Measurements from ENCODE around the gene DEDD. TPM values are rescaled to one million over a fixed set of nuclear protein-coding genes. Genes with fewer than 3 reads are reported as not detected.

The DEDD gene
- total RNA-seq, 2 experiments from 2014 or later: 35.5 to 36.6 TPM

DNA sequence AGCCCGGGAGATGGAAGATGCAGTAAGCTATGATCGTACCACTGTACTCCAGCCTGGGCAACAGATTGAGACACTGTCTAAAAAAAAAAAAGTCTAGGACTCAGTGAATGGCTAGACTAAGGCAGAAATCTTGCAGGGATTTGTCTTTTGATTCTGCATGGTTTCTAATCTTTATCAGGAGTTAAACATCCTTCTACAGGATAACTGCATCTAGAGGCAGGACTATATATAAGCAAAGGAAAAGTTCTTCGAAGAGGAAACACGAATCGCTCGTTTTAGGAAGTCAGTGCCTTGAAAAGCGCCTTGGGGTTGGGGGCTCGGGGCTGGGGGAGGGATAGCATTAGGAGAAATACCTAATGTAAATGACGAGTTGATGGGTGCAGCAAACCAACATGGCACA, 20.7 kb upstream of the DEDD start:
- peak overlapping the region; percentile 97 for H3K4me3 ChIP-seq (ENCODE audit: low read length)
- ChIA-PET POLR2A (interaction anchor here (0.7 to 4.1 kb wide), 24 partner anchors 12 to 891 kb away, joined by 3 to 37 read pairs (median 5); partner anchors contain the start of genes ARHGAP30, B4GALT3, DCAF8 and DEDD), CTCF (interaction anchor here (1.3 to 2.8 kb wide), 4 partner anchors 13 to 112 kb away, joined by 3 to 12 read pairs (median 8); partner anchors contain the start of genes NDUFS2, PPOX and TOMM40L)
- no peaks in the 10 kb centered on the region for H3K9me3 ChIP-seq (ENCODE audit: control insufficient read depth in 1 of 2, insufficient read depth in 1 of 2, low read length in 2 of 2)
- peak overlapping the region; percentile 96 to 99 for H3K27ac ChIP-seq (ENCODE audit: low read depth in 1 of 2, low read length in 2 of 2)
- Mint-ChIP-seq H3K4me1 (ENCODE audit: low read depth) (peaks cover 35% of the 10 kb centered on the region), H3K27me3 (no peaks in the 10 kb centered on the region), H3K36me3 (ENCODE audit: low read depth) (peaks cover 34% of the 10 kb centered on the region), H3K9me3 (no peaks in the 10 kb centered on the region), H3K27ac (peak overlapping the region; percentile 99), H3K4me3 (peak overlapping the region; percentile 82)
- intact Hi-C loops (cut with DNase I, micrococcal nuclease): loop anchor here (1.0 to 10.0 kb wide), 4 partner anchors 21 to 808 kb away; partner anchors contain the start of genes DEDD (in 2 of the 2), NIT1 (in 2 of the 2), PFDN2 (in 2 of the 2) and COPA (in 1 of the 2)
- no peak for DNase-seq
- no peaks in the 10 kb centered on the region for H3K27me3 ChIP-seq (ENCODE audit: control insufficient read depth in 1 of 2, insufficient read depth in 2 of 2, low read length in 2 of 2)
- peaks cover 15% of the 10 kb centered on the region for H3K4me1 ChIP-seq (ENCODE audit: insufficient read depth, low read length)
- TF ChIP-seq, protein P1, sequence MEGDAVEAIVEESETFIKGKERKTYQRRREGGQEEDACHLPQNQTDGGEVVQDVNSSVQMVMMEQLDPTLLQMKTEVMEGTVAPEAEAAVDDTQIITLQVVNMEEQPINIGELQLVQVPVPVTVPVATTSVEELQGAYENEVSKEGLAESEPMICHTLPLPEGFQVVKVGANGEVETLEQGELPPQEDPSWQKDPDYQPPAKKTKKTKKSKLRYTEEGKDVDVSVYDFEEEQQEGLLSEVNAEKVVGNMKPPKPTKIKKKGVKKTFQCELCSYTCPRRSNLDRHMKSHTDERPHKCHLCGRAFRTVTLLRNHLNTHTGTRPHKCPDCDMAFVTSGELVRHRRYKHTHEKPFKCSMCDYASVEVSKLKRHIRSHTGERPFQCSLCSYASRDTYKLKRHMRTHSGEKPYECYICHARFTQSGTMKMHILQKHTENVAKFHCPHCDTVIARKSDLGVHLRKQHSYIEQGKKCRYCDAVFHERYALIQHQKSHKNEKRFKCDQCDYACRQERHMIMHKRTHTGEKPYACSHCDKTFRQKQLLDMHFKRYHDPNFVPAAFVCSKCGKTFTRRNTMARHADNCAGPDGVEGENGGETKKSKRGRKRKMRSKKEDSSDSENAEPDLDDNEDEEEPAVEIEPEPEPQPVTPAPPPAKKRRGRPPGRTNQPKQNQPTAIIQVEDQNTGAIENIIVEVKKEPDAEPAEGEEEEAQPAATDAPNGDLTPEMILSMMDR (IDR thresholded peaks at IDR 0.05): no peak
- H3K36me3 ChIP-seq (ENCODE audit: insufficient read depth, low read length): peaks cover 10% of the 10 kb centered on the region
- ATAC-seq (ENCODE audit: poor library complexity): no peak

DNA sequence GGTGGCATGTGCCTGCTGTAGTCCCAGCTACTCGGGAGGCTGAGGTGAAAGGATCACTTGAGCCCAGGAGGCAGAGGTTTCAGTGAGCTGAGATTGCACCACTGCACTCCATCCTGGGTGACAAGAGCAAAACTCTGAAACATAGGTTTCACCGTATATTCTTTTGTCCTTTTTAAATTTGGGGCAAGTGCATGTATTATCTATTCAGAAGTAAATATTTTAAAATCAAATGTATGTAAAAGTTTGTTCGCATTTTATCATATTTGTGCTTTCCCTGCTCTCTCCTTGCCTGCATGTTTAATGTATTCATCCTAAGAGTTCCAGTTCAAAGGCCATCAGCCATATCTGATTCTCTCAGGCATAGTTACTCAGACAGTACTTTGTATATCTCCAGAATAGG, 13.4 kb upstream of the DEDD start:
- Histone ChIP-seq H3K9me3 (ENCODE audit: control insufficient read depth in 1 of 2, insufficient read depth in 1 of 2, low read length in 2 of 2) (no peaks in the 10 kb centered on the region), H3K4me3 (ENCODE audit: low read length) (no peak overlapping the region), H3K36me3 (ENCODE audit: insufficient read depth, low read length) (no peaks in the 10 kb centered on the region), H3K27me3 (ENCODE audit: control insufficient read depth in 1 of 2, insufficient read depth in 2 of 2, low read length in 2 of 2) (no peaks in the 10 kb centered on the region), H3K4me1 (ENCODE audit: insufficient read depth, low read length) (no peaks in the 10 kb centered on the region), H3K27ac (ENCODE audit: low read depth in 1 of 2, low read length in 2 of 2) (no peak overlapping the region)
- intact Hi-C loops (cut with DNase I, micrococcal nuclease): loop anchor here in 1 of 2 experiments (10.0 kb wide), 1 partner anchor 651 kb away; no protein-coding TSS in a partner anchor
- ChIA-PET CTCF (no interaction called here), POLR2A (no interaction called here)
- Mint-ChIP-seq H3K4me3 (no peak overlapping the region), H3K27ac (no peak overlapping the region), H3K9me3 (no peaks in the 10 kb centered on the region), H3K36me3 (ENCODE audit: low read depth) (no peaks in the 10 kb centered on the region), H3K27me3 (no peaks in the 10 kb centered on the region), H3K4me1 (ENCODE audit: low read depth) (no peaks in the 10 kb centered on the region)
- TF ChIP-seq, protein P1 (IDR thresholded peaks at IDR 0.05): no peak
- no peak for ATAC-seq (ENCODE audit: poor library complexity)
- no peak for DNase-seq

DNA sequence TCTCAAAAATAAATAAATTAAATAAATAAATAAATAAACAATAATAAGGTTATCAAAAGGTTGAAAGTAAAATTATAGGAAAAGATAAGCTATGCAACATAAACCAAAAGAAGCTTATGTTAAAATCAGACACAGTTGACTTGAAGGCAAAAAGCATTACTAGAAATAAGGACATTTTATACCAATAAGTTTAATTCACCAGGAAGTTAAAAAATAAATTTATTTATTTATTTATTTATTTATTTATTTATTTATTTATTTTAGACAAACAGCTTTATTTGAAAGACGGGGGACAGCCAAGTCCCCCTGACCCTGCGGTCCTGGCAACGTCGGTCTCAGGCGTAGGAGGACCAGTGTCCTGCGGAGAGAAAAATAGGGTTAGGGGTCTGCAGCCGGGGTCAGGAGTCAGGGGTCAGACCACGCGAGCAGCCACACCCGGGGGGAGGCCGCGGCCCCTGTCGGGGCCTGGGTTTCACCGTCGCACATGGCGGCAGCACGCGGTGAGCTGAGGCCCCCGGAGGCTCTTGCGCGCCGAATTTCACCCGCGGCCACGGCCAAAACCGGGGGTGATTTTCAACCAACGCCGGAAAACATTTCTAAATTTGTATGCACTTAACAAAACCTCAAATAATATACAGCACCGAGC, 8.4 kb upstream of the DEDD start:
- Mint-ChIP-seq H3K27ac (no peak overlapping the region), H3K4me1 (ENCODE audit: low read depth) (peaks cover 6% of the 10 kb centered on the region), H3K27me3 (no peaks in the 10 kb centered on the region), H3K36me3 (ENCODE audit: low read depth) (no peaks in the 10 kb centered on the region), H3K9me3 (no peaks in the 10 kb centered on the region), H3K4me3 (no peak overlapping the region)
- intact Hi-C loops (cut with DNase I, micrococcal nuclease): loop anchor here in 1 of 2 experiments (2.0 to 10.0 kb wide), 2 partner anchors 144 to 646 kb away; no protein-coding TSS in a partner anchor
- CTCF ChIA-PET: interaction anchor here (0.8 kb wide), 1 partner anchor 69 kb away, joined by 4 read pairs; no protein-coding TSS in a partner anchor
- H3K27me3 ChIP-seq (ENCODE audit: control insufficient read depth in 1 of 2, insufficient read depth in 2 of 2, low read length in 2 of 2): no peaks in the 10 kb centered on the region
- H3K4me1 ChIP-seq (ENCODE audit: insufficient read depth, low read length): no peaks in the 10 kb centered on the region
- TF ChIP-seq, protein P1 (IDR thresholded peaks at IDR 0.05): no peak
- POLR2A ChIA-PET: interaction anchor here (0.7 to 1.5 kb wide), 2 partner anchors 8 to 13 kb away, joined by 3 to 5 read pairs; partner anchors contain the start of gene UFC1
- no peak overlapping the region for H3K27ac ChIP-seq (ENCODE audit: low read depth in 1 of 2, low read length in 2 of 2)
- H3K9me3 ChIP-seq (ENCODE audit: control insufficient read depth in 1 of 2, insufficient read depth in 1 of 2, low read length in 2 of 2): no peaks in the 10 kb centered on the region
- no peak overlapping the region for H3K4me3 ChIP-seq (ENCODE audit: low read length)
- DNase-seq (no peak), ATAC-seq (ENCODE audit: poor library complexity) (no peak)
- no peaks in the 10 kb centered on the region for H3K36me3 ChIP-seq (ENCODE audit: insufficient read depth, low read length)

Measured in CD4-positive, alpha-beta T cell (primary cell).